Neural cell (in vitro differentiated cells): Measurements from ENCODE around the gene TSPAN9.

Experiments
- EZH2 ChIP-seq: fragments of 200-600, 300-800 bp; shearing (Covaris generic), sonication (generic); IDR thresholded peaks from 2 replicates; pipeline ENCODE4 v1.6.1; 2014; ENCODE audit warnings: antibody characterized with exemption, low read length, borderline replicate concordance, mild to moderate bottlenecking; ENCODE audit not compliant: insufficient read depth, poor library complexity, severe bottlenecking
- MXI1 ChIP-seq: fragments of 450-650 bp; conservative IDR thresholded peaks from 2 replicates; pipeline ENCODE4 v1.6.1; 2014; ENCODE audit warnings: antibody characterized with exemption, mild to moderate bottlenecking; ENCODE audit not compliant: poor library complexity, severe bottlenecking
- POLR2AphosphoS5 ChIP-seq: IDR thresholded peaks from 2 replicates; pipeline ENCODE4 v1.6.1; 2012
- RAD21 ChIP-seq: fragments of 450-650 bp; conservative IDR thresholded peaks from 2 replicates; pipeline ENCODE4 v1.6.1; 2014; ENCODE audit warnings: antibody characterized with exemption, mild to moderate bottlenecking, moderate library complexity
- TF ChIP-seq, protein P1 (sequence below): fragments of 450-650 bp; IDR thresholded peaks from 2 replicates; pipeline ENCODE4 v1.5.1; 2014; ENCODE audit warnings: antibody characterized with exemption, mild to moderate bottlenecking, moderate library complexity; ENCODE audit not compliant: poor library complexity, severe bottlenecking

DNA sequence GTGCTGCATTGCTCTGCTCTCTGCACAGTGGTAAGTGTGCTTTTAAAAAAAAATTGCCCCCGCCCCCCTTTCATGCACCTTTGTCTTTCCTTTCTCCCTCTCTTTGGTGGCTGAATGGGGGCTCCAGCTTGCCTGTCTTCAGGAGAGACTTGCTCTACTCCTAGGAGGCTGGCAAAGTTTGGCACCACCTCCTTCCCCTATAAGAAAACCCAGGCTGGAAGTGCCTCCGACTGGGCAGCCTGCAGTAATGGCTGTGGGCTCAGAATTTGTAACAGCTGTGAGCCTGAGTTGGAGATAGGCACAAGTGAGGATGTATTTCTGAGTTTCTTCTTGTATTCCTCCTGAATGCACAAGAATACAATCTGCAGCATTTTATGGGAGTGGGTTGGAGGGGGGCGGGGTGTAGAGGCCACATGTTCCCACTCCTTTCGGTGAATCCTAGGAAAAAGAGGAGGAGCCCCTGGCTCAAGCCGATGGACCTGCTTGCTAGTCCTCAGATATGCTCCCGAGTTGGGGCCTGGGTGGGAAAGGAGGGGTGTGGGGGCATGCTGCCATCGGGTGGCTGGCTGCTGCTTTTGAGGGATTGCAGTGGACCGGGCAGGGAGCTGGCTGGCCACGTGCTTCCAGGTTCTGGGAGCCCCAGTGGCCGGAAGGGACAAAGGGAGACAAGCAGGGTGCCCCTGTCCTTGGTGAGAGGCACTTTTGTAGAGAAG lies 124.3 kb downstream of the TSPAN9 start:
- TF ChIP-seq, protein P1, sequence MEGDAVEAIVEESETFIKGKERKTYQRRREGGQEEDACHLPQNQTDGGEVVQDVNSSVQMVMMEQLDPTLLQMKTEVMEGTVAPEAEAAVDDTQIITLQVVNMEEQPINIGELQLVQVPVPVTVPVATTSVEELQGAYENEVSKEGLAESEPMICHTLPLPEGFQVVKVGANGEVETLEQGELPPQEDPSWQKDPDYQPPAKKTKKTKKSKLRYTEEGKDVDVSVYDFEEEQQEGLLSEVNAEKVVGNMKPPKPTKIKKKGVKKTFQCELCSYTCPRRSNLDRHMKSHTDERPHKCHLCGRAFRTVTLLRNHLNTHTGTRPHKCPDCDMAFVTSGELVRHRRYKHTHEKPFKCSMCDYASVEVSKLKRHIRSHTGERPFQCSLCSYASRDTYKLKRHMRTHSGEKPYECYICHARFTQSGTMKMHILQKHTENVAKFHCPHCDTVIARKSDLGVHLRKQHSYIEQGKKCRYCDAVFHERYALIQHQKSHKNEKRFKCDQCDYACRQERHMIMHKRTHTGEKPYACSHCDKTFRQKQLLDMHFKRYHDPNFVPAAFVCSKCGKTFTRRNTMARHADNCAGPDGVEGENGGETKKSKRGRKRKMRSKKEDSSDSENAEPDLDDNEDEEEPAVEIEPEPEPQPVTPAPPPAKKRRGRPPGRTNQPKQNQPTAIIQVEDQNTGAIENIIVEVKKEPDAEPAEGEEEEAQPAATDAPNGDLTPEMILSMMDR, result no peak
- TF ChIP-seq POLR2AphosphoS5 (no peak), MXI1 (no peak), RAD21 (no peak), EZH2 (no peak)
